ENCODE measurements around the gene KRTAP1-3.
"Not testable (repeated sequence)": the region's sequence is repeated elsewhere in the genome, so short reads cannot be mapped to it uniquely, and the experiment has no call there.

KRTAP1-3 gene, protein sequence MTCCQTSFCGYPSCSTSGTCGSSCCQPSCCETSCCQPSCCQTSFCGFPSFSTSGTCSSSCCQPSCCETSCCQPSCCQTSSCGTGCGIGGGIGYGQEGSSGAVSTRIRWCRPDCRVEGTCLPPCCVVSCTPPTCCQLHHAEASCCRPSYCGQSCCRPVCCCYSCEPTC

DNA sequence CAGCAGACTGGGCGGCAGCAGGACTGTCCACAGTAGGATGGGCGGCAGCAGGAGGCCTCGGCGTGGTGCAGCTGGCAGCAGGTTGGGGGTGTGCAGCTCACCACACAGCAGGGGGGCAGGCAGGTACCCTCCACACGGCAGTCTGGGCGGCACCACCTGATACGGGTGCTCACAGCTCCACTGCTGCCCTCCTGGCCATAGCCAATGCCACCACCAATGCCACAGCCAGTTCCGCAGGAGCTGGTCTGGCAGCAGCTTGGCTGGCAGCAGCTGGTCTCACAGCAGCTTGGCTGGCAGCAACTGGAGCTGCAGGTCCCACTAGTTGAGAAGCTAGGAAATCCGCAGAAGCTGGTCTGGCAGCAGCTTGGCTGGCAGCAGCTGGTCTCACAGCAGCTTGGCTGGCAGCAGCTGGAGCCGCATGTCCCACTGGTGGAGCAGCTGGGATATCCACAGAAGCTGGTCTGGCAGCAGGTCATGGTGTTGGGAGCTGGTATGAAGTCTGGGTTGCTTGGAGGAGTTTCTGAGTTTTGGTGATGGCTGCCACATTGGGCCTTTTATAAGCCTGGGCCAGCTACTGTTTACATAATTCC, at the start of gene KRTAP1-3:
TSS of gene KRTAP1-3 (minus strand) at position 529 of the 590 bp plus-strand sequence. CDS start at position 476, 53 bp downstream.
- DNase-seq (ENCODE audit: low spot score), result not testable (repeated sequence)

DNA sequence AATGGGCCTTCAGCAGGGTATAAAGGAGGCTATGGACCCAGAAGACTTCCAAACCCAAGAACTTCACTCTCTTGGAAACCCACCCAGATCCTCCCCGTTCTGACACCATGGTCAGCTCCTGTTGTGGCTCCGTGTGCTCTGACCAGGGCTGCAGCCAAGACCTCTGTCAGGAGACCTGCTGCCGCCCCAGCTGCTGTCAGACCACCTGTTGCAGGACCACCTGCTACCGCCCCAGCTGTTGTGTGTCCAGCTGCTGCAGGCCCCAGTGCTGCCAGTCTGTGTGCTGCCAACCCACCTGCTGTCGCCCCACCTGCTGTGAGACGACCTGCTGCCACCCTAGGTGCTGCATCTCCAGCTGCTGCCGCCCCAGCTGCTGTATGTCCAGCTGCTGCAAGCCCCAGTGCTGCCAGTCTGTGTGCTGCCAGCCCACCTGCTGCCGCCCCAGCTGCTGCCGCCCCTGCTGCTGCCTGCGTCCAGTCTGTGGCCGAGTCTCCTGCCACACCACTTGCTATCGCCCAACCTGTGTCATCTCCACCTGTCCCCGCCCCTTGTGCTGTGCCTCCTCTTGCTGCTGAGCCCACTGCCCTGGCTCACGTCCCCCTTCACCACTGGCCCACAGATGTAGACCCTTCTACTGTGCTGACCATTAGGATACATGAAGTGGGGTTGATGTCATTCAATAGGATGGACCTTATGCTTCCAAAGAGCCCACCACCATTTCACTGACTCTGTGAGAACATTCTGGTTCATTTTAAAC, 49.6 kb upstream of the KRTAP1-3 start, which contains the start of gene KRTAP4-7:
TSS of gene KRTAP4-7 (plus strand) at position 51 of the 757 bp plus-strand sequence. CDS start at position 108, 57 bp downstream.
- DNase-seq (ENCODE audit: low spot score), result not testable (repeated sequence)

- not testable (repeated sequence) for DNase-seq (ENCODE audit: low spot score)
Measured at GRCh38 chr17:41083427-41083826, 48.8 kb upstream of the KRTAP1-3 start.

GRCh38 chr17:41082626-41083025, 48.0 kb upstream of the KRTAP1-3 start:
- no peak for DNase-seq (ENCODE audit: low spot score)

DNA sequence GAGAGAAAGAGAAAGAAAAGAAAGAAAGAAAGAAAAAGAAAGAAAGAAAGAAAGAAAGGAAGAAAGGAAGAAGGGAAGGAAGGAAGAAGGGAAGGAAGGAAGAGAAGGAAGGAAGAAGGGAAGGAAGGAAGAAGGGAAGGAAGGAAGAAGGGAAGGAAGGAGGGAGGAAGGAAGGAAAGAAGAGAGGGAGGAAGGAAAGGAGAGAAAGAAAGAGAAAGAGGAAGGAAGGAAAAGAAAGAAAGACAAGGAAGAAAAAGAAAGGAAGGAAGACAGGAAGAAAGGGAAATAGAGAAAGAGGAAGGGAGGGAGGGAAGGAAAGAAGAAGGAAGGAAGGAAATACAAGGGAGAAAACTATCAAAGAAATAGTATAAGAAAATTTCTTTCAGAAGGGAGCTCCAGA, 42.1 kb upstream of the KRTAP1-3 start:
- no peak for DNase-seq (ENCODE audit: low spot score)

DNA sequence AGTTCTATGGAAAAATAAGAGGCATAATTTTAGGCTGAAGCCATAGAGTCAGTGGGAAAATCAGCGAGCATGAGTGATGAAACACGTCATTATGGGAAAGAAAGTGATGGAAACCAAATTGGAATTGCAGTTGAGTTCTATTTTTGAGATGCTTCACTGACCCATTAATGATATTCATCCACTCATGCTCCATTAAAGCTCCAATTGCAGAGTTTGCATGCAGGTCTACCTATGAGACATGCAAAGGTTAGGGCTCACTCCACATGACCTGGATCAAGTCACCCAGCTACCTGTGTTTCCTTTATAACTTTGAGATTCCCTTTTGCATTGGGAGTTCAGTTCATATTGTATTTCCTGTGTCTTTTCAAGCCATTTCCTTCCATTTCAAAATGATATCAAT, 39.0 kb upstream of the KRTAP1-3 start:
- no peak for DNase-seq (ENCODE audit: low spot score)

DNA sequence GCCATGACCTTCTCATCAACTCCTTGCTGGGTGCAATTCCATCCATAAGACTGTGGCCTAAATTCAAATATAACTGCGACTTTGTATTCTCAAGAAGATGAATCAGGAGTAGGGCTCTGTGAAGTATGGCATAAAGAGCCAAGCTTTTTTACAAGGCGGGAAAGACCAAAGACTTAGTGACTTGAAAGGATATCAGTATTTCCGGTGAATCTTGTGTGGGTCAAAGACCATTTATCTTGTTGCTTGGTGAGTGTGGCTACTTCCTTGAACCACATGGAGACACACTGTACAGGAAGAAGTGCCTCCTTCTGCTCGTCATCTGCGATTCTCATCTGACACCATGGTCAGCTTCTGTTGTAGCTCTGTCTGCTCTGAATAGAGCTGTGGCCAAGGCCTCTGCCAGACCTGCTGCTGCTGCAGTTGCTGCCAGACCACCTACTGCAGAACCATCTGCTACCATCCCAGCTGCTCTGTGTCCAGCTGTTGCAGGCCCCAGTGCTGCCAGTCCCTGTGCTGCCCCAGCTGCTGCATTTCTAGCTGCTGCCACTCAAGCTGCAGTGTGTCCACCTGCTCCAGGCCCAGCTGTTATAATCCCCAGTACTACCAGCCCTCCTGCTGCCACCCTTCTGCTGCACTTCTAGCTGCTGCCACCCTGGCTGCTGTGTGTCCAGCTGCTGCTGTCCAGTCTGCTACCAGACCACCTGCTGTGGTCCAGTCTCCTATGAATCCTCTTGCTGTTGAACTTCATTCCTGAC, 37.1 kb upstream of the KRTAP1-3 start:
- DNase-seq (ENCODE audit: low spot score), result no peak

GRCh38 chr17:41069031-41069430, 34.4 kb upstream of the KRTAP1-3 start:
- no peak for DNase-seq (ENCODE audit: low spot score)

DNA sequence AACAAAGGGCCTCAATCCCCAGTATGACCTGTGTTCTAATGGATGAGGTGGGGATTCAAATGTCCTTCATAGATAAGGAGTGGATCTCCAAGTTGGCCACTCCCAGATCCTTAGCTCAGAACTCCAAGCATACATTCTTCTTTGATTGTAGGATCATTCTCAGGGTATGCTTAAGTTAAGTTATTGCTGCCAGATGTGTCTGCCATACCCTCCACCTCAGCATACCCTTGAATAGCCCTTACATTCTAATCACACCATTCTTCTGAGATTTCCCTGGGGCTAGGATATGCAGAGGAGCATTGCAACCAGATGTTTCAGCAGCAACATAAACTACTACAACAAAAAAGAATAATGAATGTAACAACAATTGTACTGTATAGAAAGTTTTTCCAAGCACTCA, 32.6 kb upstream of the KRTAP1-3 start:
- DNase-seq (ENCODE audit: low spot score), result no peak

GRCh38 chr17:41065829-41066624, 31.4 kb upstream of the KRTAP1-3 start, which contains the start of gene KRTAP2-4:
KRTAP2-4 (minus strand) TSS chr17:41065879; CDS start chr17:41065845, 34 bp downstream.
- no peak for DNase-seq (ENCODE audit: low spot score)

GRCh38 chr17:41065016-41065689, 30.5 kb upstream of the KRTAP1-3 start:
- not testable (repeated sequence) for DNase-seq (ENCODE audit: low spot score)

- DNase-seq (ENCODE audit: low spot score), result no peak
Measured at GRCh38 chr17:41064301-41064700, 29.6 kb upstream of the KRTAP1-3 start.

DNA sequence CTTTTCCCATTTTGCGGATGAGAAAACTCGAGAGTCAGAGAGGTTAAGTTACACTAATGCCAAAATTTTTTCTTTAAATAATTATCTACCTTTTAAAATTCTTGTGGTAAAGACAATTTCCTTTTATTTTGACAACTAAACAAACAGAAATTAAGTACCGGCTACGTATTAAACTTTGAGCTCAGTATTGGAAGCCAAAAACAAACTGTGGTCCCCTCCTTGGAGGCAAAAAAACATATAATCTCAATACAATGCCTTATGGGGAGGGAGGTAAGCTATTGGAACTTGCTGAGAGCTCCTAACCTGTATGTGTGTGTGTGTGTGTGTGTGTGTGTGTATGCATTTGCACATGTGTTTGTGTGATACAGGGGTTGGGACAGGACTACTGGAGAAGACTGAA, 28.8 kb upstream of the KRTAP1-3 start:
- DNase-seq (ENCODE audit: low spot score), result no peak

- no peak for DNase-seq (ENCODE audit: low spot score)
Measured at GRCh38 chr17:41061964-41062363, 27.3 kb upstream of the KRTAP1-3 start.

DNA sequence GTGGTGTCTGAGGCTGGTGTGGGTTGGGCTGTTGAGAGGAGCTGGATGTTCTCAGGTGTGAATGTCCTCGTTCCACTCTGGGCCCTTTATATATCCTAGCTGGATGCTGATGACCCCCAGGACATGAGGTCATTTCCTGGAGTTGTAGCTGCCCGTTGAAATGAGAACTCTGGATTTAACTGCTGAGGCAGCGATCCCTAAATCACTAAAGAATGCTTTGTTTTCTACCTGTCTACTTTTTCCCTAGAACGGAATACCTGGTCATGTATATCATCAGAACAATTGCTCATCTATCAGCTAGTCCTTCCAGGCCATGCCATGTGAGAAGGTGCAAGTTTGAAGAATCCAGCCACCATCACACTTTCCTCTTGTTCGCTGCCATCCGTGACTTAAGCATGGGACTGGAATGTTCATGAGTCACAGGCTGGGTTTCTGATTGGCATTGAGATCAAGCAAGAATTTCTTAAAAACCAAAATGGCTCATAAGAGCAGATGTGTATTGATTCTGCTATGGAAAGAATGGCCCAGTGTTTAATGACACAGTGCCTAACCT, 25.5 kb upstream of the KRTAP1-3 start, which contains the start of gene KRTAP2-3:
TSS of gene KRTAP2-3 (minus strand) at position 63 of the 553 bp plus-strand sequence. CDS start 64 bp downstream, outside the sequence.
- DNase-seq (ENCODE audit: low spot score), result no peak

- not testable (repeated sequence) for DNase-seq (ENCODE audit: low spot score)
Measured at GRCh38 chr17:41059276-41060051, 24.8 kb upstream of the KRTAP1-3 start.

DNA sequence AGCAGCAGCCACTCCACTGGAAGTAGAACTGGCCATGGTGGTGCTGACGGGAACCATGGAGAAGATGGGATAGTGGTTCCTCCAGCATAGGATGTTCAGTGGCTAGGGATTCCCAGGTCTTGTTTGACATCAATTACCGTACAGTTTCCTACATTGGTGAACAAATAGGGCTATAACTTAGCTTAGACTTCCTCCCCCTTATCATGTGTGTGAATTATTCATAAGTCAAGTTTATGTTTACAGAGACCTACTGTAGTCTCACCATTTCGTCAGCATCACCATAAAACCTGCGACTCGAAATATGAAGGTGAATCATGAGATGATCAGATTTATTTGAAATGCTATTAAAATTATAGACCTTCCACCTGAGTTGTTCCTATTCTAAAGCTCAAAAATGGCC, 24.1 kb upstream of the KRTAP1-3 start:
- no peak for DNase-seq (ENCODE audit: low spot score)

GRCh38 chr17:41057547-41057946, 22.9 kb upstream of the KRTAP1-3 start:
- DNase-seq (ENCODE audit: low spot score), result no peak

DNA sequence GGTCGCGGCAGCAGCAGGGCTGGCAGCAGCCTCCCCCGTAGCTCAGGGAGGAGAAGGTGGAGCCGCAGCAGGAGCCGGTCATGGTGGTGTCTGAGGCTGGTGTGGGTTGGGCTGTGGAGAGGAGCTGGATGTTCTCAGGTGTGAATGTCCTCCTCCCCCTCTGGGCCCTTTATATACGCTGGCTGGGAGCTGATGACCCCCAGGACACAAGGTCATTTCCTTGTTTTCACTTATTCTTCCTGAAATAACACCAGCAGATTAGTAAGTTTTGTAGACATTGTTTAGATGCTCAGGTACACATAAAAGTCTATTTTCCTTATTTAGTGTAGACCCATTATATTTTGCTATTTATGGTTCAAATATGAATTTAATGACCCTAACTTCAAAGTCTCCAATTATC, 20.5 kb upstream of the KRTAP1-3 start, which contains the start of gene KRTAP2-2:
TSS of gene KRTAP2-2 (minus strand) at position 101 of the 400 bp plus-strand sequence. CDS start at position 82, 19 bp downstream.
- not testable (repeated sequence) for DNase-seq (ENCODE audit: low spot score)

All from left forelimb (tissue), 1 donor.